HUES6 (cell line): ENCODE measurements around the gene PRDM16.

Experiments used
- H3K27ac ChIP-seq: 2 replicates; pipeline ENCODE4 v1.7.0; 2013; ENCODE audit warnings: low read depth, mild to moderate bottlenecking, low read length, inconsistent platforms
- H3K27me3 ChIP-seq: 2 replicates; pipeline ENCODE4 v1.6.1; 2013; ENCODE audit warnings: low read length; ENCODE audit not compliant: control insufficient read depth, insufficient read depth
- H3K36me3 ChIP-seq: 2 replicates; pipeline ENCODE4 v1.6.1; 2013; ENCODE audit warnings: low read length; ENCODE audit not compliant: control insufficient read depth, insufficient read depth
- H3K4me1 ChIP-seq: 2 replicates; pipeline ENCODE4 v1.6.1; 2013; ENCODE audit warnings: low read length; ENCODE audit not compliant: control insufficient read depth, insufficient read depth
- H3K4me3 ChIP-seq: 2 replicates; pipeline ENCODE4 v1.5.1; 2013; ENCODE audit warnings: low read depth, low read length
- H3K9ac ChIP-seq: one replicate; pipeline ENCODE4 v1.6.1; 2013; ENCODE audit warnings: mild to moderate bottlenecking, low read length
- H3K9me3 ChIP-seq: 2 replicates; pipeline ENCODE4 v1.6.1; 2013; ENCODE audit warnings: low read depth, low read length; ENCODE audit not compliant: control insufficient read depth, insufficient read depth

PRDM16 gene

GRCh38 chr1:3033040-3033789, 35.8 kb upstream of the PRDM16 start:
- peaks cover 7% of the 10 kb centered on the region; the same call in 1 of the 2 replicates for H3K27me3 ChIP-seq
- H3K4me1 ChIP-seq: no peaks in the 10 kb centered on the region; the same call in 1 of the 2 replicates
- no peak overlapping the region for H3K9ac ChIP-seq
- no peaks in the 10 kb centered on the region for H3K9me3 ChIP-seq
- H3K4me3 ChIP-seq: no peak overlapping the region
- H3K27ac ChIP-seq: no peak overlapping the region
- H3K36me3 ChIP-seq: no peaks in the 10 kb centered on the region

GRCh38 chr1:3033790-3034090, 35.3 kb upstream of the PRDM16 start:
- Histone ChIP-seq H3K27ac (no peak overlapping the region), H3K4me3 (no peak overlapping the region), H3K9ac (no peak overlapping the region), H3K4me1 (no peaks in the 10 kb centered on the region; the same call in 1 of the 2 replicates), H3K9me3 (no peaks in the 10 kb centered on the region), H3K27me3 (peaks cover 7% of the 10 kb centered on the region; the same call in 1 of the 2 replicates), H3K36me3 (no peaks in the 10 kb centered on the region)

- Histone ChIP-seq H3K4me1 (no peaks in the 10 kb centered on the region; the same call in 1 of the 2 replicates), H3K27me3 (peaks cover 7% of the 10 kb centered on the region; the same call in 1 of the 2 replicates), H3K36me3 (no peaks in the 10 kb centered on the region), H3K9ac (no peak overlapping the region), H3K4me3 (no peak overlapping the region), H3K27ac (no peak overlapping the region), H3K9me3 (no peaks in the 10 kb centered on the region)
These were observed 34.8 kb upstream of the PRDM16 start for GRCh38 chr1:3034162-3034561.

GRCh38 chr1:3034728-3035562, 34.1 kb upstream of the PRDM16 start:
- Histone ChIP-seq H3K4me1 (no peaks in the 10 kb centered on the region; the same call in 1 of the 2 replicates), H3K27ac (no peak overlapping the region), H3K27me3 (peaks cover 7% of the 10 kb centered on the region; the same call in 1 of the 2 replicates), H3K4me3 (no peak overlapping the region), H3K9me3 (no peaks in the 10 kb centered on the region), H3K36me3 (no peaks in the 10 kb centered on the region), H3K9ac (no peak overlapping the region)

GRCh38 chr1:3035563-3036446, 33.2 kb upstream of the PRDM16 start:
- no peak overlapping the region for H3K9ac ChIP-seq
- no peak overlapping the region for H3K27ac ChIP-seq
- no peak overlapping the region for H3K4me3 ChIP-seq
- no peaks in the 10 kb centered on the region for H3K36me3 ChIP-seq
- no peaks in the 10 kb centered on the region for H3K9me3 ChIP-seq
- H3K27me3 ChIP-seq: peaks cover 7% of the 10 kb centered on the region; the same call in 1 of the 2 replicates
- no peaks in the 10 kb centered on the region; the same call in 1 of the 2 replicates for H3K4me1 ChIP-seq

- no peaks in the 10 kb centered on the region for H3K9me3 ChIP-seq
- no peak overlapping the region for H3K4me3 ChIP-seq
- H3K27ac ChIP-seq: no peak overlapping the region
- no peaks in the 10 kb centered on the region; the same call in 1 of the 2 replicates for H3K4me1 ChIP-seq
- H3K36me3 ChIP-seq: no peaks in the 10 kb centered on the region
- H3K9ac ChIP-seq: no peak overlapping the region
- peaks cover 15% of the 10 kb centered on the region; the same call in 1 of the 2 replicates for H3K27me3 ChIP-seq
These were observed 32.3 kb upstream of the PRDM16 start for GRCh38 chr1:3036447-3037280.

- Histone ChIP-seq H3K36me3 (no peaks in the 10 kb centered on the region), H3K4me3 (no peak overlapping the region), H3K9me3 (no peaks in the 10 kb centered on the region), H3K4me1 (no peaks in the 10 kb centered on the region; the same call in 1 of the 2 replicates), H3K27ac (no peak overlapping the region), H3K9ac (no peak overlapping the region), H3K27me3 (peaks cover 17% of the 10 kb centered on the region; the same call in 1 of the 2 replicates)
These were observed 31.5 kb upstream of the PRDM16 start for GRCh38 chr1:3037281-3038040.

- Histone ChIP-seq H3K9ac (no peak overlapping the region), H3K4me1 (no peaks in the 10 kb centered on the region; the same call in 1 of the 2 replicates), H3K4me3 (no peak overlapping the region), H3K27me3 (peaks cover 17% of the 10 kb centered on the region; the same call in 1 of the 2 replicates), H3K36me3 (no peaks in the 10 kb centered on the region), H3K9me3 (no peaks in the 10 kb centered on the region), H3K27ac (no peak overlapping the region)
These were observed 30.9 kb upstream of the PRDM16 start for GRCh38 chr1:3038113-3038551.

- no peaks in the 10 kb centered on the region for H3K9me3 ChIP-seq
- H3K9ac ChIP-seq: no peak overlapping the region
- no peak overlapping the region for H3K27ac ChIP-seq
- no peaks in the 10 kb centered on the region for H3K36me3 ChIP-seq
- peaks cover 17% of the 10 kb centered on the region; the same call in 1 of the 2 replicates for H3K27me3 ChIP-seq
- H3K4me3 ChIP-seq: no peak overlapping the region
- no peaks in the 10 kb centered on the region; the same call in 1 of the 2 replicates for H3K4me1 ChIP-seq
These were observed 30.3 kb upstream of the PRDM16 start for GRCh38 chr1:3038571-3039181.
